Measurements from ENCODE around the gene SIGLEC10.

The SIGLEC10 gene

GRCh38 chr19:51392701-51393100 lies 24.7 kb downstream of the SIGLEC10 start:
- no peak for DNase-seq (ENCODE audit: low read depth)

GRCh38 chr19:51391073-51391611 lies 26.3 kb downstream of the SIGLEC10 start:
- no peak for DNase-seq (ENCODE audit: low read depth)

- DNase-seq (ENCODE audit: low read depth), result no peak
Observed at GRCh38 chr19:51389143-51389542, 28.3 kb downstream of the SIGLEC10 start.

- DNase-seq (ENCODE audit: low read depth), result no peak
Observed at GRCh38 chr19:51387924-51388389, 29.5 kb downstream of the SIGLEC10 start, which contains the start of gene LIM2. Gene LIM2 (minus strand): TSS chr19:51387974. CDS start chr19:51387443, 531 bp downstream.

- no peak for DNase-seq (ENCODE audit: low read depth)
Observed at GRCh38 chr19:51386882-51387520, 30.4 kb downstream of the SIGLEC10 start.

- no peak for DNase-seq (ENCODE audit: low read depth)
Observed at GRCh38 chr19:51382004-51382403, 35.4 kb downstream of the SIGLEC10 start.

GRCh38 chr19:51380379-51380778 lies 37.1 kb downstream of the SIGLEC10 start:
- DNase-seq (ENCODE audit: low read depth), result no peak

GRCh38 chr19:51377422-51377821 lies 40.0 kb downstream of the SIGLEC10 start:
- no peak for DNase-seq (ENCODE audit: low read depth)

GRCh38 chr19:51375504-51376221 lies 41.8 kb downstream of the SIGLEC10 start:
- no peak for DNase-seq (ENCODE audit: low read depth)

GRCh38 chr19:51372649-51373504 lies 44.6 kb downstream of the SIGLEC10 start, which contains the start of gene NKG7:
Gene NKG7 (minus strand): TSS chr19:51372654. CDS start chr19:51372535, 119 bp downstream.
- DNase-seq (ENCODE audit: low read depth), result no peak

- DNase-seq (ENCODE audit: low read depth), result no peak
Observed at GRCh38 chr19:51372021-51372648, 45.3 kb downstream of the SIGLEC10 start.

- DNase-seq (ENCODE audit: low read depth), result no peak
Observed at GRCh38 chr19:51371186-51371690, 46.2 kb downstream of the SIGLEC10 start.

GRCh38 chr19:51370230-51370629 lies 47.2 kb downstream of the SIGLEC10 start:
- DNase-seq (ENCODE audit: low read depth), result no peak

- DNase-seq (ENCODE audit: low read depth), result no peak
Observed at GRCh38 chr19:51368366-51369282, 48.8 kb downstream of the SIGLEC10 start, which contains the start of gene CLDND2. Gene CLDND2 (minus strand): TSS chr19:51369003. CDS start chr19:51368577, 426 bp downstream.

- peak; percentile 87 for DNase-seq (ENCODE audit: low read depth)
Observed at GRCh38 chr19:51367565-51368365, 49.7 kb downstream of the SIGLEC10 start.

GRCh38 chr19:51367255-51367564 lies 50.2 kb downstream of the SIGLEC10 start:
- DNase-seq (ENCODE audit: low read depth), result no peak

GRCh38 chr19:51366389-51367254 lies 50.8 kb downstream of the SIGLEC10 start:
- DNase-seq (ENCODE audit: low read depth), result peak; percentile 88

- no peak for DNase-seq (ENCODE audit: low read depth)
Observed at GRCh38 chr19:51365965-51366388, 51.5 kb downstream of the SIGLEC10 start, which contains the start of gene ETFB. Gene ETFB (minus strand): TSS chr19:51366388. CDS start chr19:51366326, 62 bp downstream.
